ENCODE results near the gene MIA3. TPM values are rescaled to one million over a fixed set of nuclear protein-coding genes. Genes with fewer than 3 reads are reported as not detected.

Gene MIA3
- total and polyA plus RNA-seq, 9 of the 15 experiments (the other 6 are each of a cell fraction or from before 2014, with no cell fraction given): 21.6 to 89.4 (median 40.8) TPM

GRCh38 chr1:222713091-222713961 lies 95.4 kb downstream of the MIA3 start (continued):
- TF ChIP-seq TAF1 (IDR thresholded peaks at IDR 0.05; ENCODE audit: control insufficient read depth, extremely low read depth, insufficient read depth, low read length, severe bottlenecking) (peak; percentile 95), ZFP36 (IDR thresholded peaks at IDR 0.05; ENCODE audit: low read depth, low read length, partially characterized antibody) (peak; percentile 66), NR4A1 (CRISPR knock-in tag; IDR thresholded peaks at IDR 0.05) (no peak), NR4A1 (tag; IDR thresholded peaks at IDR 0.05) (no peak), NFXL1 (CRISPR knock-in tag; IDR thresholded peaks at IDR 0.05) (no peak), KLF16 (IDR thresholded peaks at IDR 0.05) (no peak), TEAD2 (tag; IDR thresholded peaks at IDR 0.05) (no peak), PRPF4 (IDR thresholded peaks at IDR 0.05; ENCODE audit: insufficient read depth, low read depth, low read length, poor library complexity, severe bottlenecking) (no peak), FOXJ3 (CRISPR knock-in tag; IDR thresholded peaks at IDR 0.05) (no peak), CEBPZ (IDR thresholded peaks at IDR 0.05; ENCODE audit: borderline replicate concordance, low read depth, low read length) (no peak), RNF2 (IDR thresholded peaks at IDR 0.05) (no peak; the same call in 1 of the 2 replicates), E2F6 (IDR thresholded peaks at IDR 0.05; ENCODE audit: borderline replicate concordance in 1 of 2, extremely low read depth in 1 of 2, insufficient read depth in 1 of 2, insufficient read length in 1 of 2, low read depth in 1 of 2, low read length in 1 of 2, poor library complexity in 1 of 2, severe bottlenecking in 1 of 2) (peak; percentile 50 to 69), MNT (conservative IDR thresholded peaks at IDR 0.05) (peak; percentile 82 to 84), PATZ1 (CRISPR knock-in tag; IDR thresholded peaks at IDR 0.05; ENCODE audit: borderline replicate concordance) (no peak), POLR2AphosphoS2 (IDR thresholded peaks at IDR 0.05; ENCODE audit: low read length) (no peak), CBX8 (IDR thresholded peaks at IDR 0.05; ENCODE audit: borderline replicate concordance, extremely low read depth, low read depth, low read length, poor library complexity, severe bottlenecking) (no peak), TBP (optimal IDR thresholded peaks at IDR 0.05; ENCODE audit: low read depth, low read length) (peak; percentile 84), SRSF1 (IDR thresholded peaks at IDR 0.05; ENCODE audit: low read depth, low read length) (no peak)
